GM18511 (cell line): ENCODE data around the gene RNF123.

Experiments
- ATAC-seq: cut with Tn5 transposase; IDR thresholded peaks from one replicate; pipeline ENCODE4 v1.9.1; 2021; ENCODE audit warnings: mild to moderate bottlenecking, moderate library complexity; ENCODE audit not compliant: unreplicated experiment

The RNF123 gene

DNA sequence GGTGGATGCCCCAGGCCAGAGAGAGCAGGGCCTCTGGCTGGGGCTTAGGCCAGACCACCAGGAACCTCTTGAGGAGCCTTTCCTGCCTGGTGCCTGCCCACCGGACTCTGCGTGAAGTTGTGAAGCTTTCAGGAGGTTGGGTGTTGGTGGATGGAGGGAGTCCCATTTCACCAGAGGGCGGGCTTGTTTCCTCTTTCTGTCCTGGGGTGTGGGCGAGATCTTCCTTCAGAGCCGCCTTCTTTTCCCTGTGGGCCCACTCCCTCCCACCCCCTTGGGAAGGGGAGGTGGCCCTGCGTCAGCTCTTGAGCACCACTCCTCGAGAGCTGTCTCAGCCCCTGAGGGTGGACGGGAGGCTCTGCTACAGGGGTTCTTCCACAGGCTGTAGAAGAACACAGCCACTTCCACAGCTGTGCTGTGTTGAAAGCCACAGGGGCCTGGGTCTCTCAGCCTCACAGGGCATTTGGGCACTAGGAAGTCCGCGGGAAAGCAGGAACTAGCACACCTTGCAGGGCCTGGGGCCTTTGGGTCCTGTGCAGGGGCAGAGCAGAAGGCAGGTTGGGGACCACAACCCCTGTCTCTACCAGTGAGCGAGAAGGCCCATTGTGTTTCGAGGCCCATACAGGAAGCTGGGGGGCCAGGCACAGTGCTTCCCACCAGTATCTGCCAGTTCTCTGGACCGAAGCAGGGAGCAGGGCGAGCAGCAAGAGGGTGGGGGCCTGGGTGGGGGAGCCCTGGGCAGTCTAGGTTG is 28.0 kb downstream of the RNF123 start:
- no peak for ATAC-seq

DNA sequence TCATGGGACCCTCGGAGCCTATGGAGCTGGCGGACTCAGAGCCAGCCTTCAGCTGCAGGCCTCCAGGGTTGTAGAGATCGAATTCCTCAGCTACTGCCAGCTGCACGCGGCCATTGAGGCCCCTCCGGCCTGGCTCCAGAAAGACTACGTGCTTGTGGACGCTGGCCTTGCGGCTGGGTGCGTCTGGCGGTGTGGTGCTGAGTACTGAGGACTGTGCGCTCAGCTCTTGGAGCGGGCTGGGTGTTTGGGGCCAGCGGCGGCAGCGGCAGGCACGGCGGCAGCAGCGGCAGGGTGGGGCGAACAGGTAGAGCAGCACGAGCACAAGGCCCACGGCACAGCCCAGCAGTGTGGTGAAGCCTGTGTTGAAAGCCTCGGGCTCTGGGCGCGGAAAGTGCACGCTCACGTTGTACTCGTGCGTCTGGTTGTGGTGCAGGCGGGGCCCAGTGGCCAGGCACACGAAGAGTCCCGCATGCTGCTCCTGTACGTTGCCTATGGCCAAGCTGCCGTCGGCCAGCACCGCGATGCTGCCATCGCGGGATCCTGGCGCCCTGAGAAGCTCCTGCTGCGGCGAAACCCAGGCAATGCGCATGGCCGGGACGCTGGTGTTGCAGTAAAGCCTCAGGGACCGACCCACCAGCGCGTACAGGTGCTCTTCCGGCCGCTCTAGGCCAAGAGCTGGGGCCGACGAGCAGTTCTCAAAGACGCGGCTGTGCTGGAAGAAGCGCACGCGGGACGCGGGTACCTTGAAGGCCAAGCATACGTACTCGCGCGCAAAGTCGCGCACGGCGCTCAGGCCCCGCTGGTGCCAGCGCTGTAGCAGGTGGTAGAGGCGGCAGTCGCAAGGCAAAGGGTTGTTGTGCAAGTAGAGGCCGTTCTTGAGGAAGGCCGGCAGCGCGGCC is 28.9 kb downstream of the RNF123 start:
- no peak for ATAC-seq

DNA sequence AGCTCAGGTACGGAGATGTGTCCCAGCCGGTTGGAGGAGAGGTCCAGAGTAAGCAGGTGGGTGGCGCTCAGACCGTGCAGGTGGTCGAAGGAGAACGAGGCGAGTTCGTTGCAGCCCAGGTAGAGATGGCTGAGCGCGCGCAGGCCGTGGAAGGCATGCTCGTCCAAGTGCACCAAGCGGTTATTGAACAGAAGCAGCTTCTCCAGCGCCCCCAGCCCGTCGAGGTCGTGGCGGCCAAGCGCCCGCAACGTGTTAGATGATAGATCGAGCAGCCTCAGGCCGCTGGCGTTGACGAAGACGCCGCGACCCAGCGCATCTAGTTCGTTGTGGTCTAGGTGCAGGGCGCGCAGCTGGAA is 29.5 kb downstream of the RNF123 start:
- no peak for ATAC-seq

DNA sequence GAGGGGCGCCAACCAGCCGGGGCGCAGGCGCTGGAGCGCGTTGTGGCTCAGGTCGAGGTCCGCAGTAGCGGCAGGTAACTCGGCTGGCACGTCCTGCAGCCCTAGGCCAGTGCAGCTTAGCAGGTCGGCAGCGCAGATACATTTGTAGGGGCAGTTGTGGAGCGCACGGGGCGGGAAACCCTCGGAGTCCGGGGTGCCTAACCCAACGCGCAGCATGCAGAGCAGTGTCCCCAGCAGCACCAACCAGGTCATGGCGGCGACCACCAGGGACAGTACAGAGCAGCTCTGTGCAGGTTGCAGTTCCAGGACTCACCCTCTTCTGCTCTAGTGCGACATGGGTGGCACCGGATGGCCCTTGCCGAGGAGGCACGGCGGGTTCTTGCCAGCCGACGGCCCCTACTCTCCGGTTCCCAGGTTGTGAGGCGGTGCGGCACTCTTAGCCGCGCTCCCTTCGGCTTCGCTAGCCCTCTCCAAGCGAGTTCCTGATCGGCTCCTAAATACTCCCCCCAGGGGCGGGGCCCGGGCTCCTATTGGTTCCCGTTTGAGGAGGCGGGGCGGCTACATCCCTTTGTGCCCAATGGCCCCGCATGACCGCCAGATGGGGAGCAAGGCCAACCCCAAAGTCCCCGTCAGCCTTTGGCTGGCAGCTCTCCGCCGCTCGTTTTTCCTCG is 30.0 kb downstream of the RNF123 start, which contains the start of gene AMIGO3:
Gene AMIGO3 (minus strand): TSS at position 471 of the 671 bp plus-strand sequence. CDS start 219 bp downstream, at position 252.
- ATAC-seq = peak; percentile 64

DNA sequence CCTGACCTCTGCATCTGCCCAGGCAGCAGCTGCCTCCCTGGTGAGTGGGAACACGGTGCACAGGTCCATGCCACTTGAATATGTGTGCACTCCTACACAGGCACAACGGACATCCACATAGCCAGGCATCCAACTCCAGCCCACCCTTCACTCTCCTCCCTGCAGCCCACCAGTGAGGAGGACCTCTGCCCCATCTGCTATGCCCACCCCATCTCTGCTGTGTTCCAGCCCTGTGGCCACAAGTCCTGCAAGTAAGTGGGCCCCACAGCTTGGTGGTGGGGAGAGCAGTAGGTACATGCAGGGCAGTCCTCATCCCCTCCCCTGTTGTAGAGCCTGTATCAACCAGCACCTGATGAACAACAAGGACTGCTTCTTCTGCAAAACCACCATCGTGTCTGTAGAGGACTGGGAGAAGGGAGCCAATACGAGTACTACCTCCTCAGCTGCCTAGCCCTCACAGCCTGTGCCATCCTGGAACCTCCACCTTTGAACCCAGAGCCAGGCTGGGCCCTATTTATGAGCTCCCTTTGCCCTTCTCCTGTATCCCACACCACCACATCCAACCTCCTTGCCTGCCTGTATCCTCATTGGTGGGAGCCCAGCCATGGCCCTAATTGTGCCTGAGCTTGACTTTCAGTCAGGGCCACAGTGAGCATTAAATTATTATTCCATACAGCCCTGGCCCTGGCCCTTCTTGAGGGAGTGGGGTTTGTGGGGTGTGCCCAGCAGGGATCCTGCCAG is 31.7 kb downstream of the RNF123 start:
- no peak for ATAC-seq

DNA sequence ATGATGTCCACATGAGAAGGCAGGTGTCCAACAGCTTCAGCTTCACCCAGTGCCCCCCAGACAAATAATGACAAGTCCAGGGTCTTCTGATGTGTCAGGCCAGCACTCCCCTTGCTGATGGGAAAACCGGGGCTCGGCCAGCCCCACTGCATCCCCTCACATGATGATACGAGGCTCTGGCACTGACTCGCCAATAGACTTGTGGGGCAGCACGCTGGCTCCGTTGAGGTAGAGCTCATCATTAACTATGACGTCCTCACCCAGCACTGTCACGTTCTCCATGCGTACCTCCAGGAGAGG is 32.2 kb downstream of the RNF123 start:
- no peak for ATAC-seq

DNA sequence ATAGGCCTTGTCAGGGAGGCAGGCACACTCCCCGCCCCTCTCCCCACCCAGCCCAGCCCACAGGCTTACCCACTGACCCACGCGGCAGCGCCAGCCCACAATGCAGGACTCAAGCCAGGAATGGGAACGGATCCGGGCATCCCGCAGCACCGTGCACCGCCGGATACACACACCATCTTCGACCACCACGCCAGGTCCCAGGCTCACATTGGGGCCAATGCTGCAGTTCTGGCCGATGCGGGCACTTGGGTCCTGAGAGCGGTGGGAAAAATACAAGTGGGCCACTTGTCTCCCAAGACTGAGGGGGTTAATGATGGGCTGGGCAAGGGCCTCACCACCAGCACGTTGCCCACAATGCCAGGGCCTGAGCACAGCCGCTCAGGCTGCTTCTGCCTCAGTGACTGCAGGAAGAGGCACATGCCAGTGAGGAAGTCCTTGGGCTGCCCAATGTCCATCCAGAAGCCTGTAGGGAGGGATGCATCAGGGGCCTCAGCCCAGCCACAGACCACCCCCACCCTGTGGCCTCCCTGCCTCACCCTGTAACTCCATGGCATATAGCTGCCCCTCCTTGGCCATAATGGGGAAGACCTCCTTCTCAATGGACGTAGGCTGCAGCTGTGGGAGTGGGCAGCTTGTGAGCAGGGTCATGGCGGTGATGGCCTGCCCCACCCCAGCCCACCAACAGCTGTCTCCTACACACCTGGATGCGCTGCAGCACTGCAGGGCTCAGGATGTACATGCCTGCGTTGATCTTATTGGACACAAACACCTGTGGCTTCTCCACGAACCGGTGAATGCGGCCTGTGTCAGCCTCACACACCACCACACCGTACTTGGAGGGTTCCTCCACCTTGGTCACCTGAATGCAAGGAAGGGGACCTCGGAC is 32.8 kb downstream of the RNF123 start:
- no peak for ATAC-seq

DNA sequence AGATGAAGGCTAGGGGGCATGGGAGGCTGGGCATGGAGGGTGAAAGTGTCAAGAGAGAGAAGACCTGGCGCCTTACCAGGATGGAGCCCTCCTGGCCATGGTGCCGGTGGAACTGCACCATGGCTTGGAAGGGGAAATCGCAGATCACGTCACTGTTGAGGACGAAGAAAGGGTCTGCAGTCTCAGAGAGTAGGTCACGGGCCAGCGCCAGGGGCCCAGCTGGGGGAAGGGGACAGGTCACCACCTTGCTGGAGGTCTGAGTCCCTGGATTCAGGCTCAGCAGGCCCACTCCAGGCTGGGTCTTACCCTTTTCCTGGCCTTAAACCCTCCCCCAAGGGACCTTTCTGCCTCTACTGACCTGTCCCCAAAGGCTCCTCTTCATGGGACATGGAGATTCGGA is 33.5 kb downstream of the RNF123 start:
- no peak for ATAC-seq

DNA sequence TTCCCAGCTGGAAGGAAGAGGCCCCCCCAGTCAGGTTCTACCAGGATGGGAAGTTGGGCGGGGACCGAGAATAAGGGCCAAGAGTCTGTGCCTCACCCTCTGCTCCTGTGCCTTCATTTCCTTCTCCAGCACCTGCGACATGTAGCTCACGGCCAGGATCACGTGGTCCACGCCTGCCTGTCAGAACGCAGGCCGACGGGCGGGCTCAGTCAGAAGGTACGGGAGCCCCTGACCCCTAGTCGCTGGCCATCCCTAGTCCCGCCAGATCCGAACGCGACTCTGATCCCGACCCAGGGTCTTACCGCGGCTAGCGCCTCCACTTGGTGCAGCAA is 33.9 kb downstream of the RNF123 start:
- no peak for ATAC-seq

DNA sequence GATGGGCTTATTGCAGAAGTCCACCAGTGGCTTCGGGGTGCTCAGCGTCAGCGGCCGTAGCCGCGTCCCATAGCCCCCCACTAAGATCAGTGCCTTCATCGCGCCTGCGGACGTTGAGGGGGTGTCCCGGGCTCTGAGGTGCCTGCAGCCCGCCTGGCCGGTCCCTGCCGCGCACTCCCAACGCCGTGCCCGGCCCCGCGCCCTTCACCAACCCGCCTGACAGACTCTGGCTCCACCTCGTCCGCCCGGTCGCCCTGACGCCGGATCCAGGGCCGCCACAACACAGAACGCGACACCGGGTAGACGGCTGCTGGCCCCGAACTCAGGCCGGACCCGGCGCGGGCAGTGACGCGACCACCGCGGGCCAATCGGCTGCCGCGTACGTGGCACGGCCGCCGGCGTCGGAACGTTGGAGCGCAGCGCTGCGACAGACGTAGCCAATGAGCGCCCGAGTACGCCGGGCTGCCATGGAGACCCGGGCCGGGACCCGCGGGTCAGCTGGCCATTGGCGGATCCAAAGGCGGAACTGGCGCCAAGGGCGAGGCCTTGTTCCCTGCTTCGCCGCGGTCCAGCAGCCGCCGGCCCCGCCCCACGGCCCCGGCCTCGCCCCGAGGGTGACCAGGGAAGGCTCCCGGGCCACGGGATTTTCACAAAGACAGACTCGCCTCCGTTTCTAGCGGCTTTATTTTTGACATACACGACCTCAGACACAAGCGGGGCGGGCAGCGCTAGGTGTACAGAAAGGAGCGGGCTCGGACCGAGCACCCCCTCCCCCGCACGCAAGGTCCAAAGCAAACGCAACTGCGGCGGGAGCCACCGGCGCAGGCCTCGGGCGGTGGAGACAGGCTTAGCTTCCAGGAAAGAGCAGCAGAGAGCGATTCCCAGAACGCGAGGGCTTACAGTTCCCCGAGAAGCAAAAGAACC is 34.5 kb downstream of the RNF123 start, which contains the start of gene GMPPB:
Gene GMPPB (minus strand): TSS at position 324 of the 924 bp plus-strand sequence. CDS start 225 bp downstream, at position 99.
- peak; percentile 79 for ATAC-seq

DNA sequence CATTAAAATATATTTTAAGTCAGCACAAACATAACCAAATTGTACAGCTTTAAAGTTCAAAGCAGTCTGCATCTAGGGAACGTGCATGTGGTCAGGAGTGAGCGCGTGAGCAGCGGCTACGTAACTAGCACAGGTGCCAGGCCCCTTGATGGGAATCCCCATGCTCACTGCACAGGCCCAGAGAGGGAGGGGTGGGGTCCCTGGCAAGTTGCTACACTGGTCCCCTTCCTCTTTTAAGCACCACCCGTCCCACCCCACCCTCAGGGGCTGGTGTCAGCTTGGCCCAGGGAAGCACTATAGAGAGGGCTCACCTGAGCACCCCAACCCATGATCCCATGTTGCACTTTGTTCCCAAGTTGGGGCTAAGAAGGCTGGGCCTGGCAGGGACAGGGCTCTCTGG is 35.2 kb downstream of the RNF123 start:
- ATAC-seq = no peak

DNA sequence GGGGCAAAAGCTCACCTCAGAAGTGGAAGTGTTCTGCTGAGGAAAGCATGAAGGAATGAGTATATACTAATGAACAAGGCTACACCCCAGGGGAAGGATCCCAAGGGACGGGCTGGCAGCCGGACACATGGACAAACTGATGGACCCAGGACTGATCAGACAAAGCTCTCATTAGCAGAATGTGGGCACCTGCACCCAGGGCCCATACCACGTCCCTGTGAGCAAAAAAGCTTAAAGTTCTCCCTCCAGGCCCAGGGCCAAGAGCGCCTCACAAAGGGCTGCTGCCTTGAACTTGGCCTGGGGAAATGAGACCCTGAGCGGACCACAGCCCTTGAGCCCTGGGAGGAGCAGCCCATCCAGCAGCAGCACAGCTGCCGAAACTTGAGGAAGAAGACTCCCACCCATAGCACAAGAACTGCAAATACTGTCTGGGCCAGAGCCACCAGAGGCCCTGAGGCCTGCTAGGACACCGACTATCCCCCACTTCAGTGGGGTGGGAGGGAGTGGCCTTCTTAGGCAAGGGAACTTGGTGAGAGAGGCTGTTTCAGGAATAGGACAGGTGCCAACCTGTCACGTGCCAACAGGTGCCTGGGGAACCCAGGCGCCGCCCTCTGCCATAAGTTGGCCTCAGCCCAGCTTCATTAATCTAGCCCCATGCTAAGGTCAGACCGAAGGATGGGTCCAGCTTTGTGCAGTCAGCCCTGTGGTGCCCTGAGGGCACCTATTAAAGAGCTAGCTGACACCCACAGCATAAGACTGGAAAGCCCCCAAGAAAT is 36.7 kb downstream of the RNF123 start:
- ATAC-seq = no peak

DNA sequence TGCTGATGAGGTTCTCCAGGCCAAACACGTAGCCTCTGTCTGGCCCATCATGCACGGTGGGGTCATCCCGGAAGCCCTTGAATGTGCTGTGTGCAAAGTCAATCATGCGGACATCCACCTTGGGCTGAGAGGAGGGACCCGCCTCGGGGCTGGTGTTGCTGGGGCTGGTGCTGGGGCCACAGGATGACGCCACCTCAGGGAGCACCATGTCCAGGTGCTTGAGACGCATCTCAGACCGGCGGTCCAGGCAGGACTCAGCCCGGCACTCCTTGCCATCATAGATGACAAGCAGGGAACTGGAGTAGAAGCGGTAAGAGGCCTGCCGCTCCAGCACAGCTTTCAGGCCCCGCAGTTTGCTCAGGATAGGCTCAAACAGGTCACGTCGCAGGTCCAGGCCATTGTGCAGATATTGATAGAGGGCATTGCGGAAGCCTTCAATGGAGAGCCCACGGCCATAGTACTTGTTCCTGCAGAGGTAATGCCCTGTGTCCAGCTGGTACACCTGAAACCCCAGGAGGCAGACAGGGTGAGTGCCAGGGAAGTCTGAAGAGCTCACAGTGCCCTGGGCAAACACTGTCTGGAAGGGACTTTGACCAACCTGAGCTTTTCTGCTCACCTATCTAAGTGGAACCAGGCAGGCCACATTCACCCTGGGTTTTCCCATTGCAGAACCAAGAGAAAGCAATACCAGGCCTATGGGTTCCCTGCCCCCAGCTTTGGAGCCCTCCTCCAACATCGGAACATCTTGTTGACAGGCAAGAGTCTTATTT is 38.0 kb downstream of the RNF123 start:
- no peak for ATAC-seq

DNA sequence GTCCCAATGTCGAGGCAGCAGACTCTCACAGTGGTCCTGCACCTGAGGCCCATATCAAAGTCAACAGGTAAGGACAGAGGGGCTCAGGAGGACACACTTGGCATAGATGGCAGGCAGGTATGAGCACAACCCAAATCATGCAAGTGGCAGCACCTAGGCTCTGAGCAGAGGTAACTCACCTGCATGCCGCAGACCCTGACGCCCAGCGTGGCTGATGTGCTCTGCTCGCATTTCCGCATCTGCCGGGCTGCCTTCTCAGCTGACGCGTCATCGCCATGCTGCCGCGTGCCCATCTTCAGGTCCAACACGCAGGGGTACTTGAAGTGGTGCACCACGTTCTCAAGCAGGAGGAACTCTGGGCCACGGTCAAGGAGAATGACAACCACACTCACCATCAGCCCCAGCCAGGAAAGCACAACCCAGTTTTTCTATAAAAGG is 38.6 kb downstream of the RNF123 start:
- ATAC-seq = no peak

DNA sequence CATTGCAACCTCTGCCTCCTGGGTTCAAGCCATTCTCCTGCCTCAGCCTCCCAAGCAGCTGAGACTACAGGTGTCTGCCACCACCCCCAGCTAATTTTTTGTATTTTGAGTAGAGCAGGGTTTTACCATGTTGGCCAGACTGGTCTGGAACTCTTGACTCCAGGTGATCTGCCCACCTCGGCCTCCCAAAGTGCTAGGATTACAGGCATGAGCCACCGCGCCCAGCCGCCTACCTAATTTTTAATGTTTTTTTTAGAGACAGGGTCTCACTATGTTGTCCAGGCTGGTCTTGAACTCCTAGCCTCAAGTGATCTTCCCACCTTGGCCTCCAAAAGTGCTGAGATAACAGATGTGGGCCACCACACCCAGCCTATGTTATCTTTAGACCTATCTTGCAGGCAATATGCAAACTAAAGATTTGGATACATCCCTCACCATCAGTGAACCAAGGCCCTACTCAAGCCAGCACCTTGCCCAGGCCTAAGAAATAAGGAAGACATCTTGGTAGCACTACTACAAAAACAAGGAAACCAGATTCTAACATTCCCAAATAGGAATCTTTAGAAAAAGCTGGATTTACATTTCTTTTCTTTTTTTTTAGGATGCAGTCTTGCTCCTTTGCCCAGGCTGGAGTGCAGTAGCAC is 40.7 kb downstream of the RNF123 start:
- no peak for ATAC-seq

DNA sequence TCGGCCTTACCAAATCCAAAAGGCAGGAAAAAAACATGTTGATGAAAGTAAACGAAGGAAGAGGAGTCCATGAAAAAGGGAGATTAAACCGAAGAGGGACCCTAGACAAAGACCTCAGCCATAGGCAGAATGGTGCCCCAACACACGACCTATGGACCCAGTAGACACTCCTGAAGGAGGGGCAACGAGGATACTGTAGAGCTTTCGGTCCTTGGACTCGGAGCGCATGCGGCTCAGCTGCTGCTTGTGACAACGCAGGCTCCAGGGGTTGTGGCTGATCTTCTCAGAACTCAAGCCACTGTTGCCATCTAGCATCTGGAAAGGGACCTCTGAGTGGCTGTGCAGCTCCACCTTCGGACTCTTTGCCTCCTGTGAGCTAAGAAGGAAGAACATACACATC is 43.2 kb downstream of the RNF123 start:
- ATAC-seq = no peak

DNA sequence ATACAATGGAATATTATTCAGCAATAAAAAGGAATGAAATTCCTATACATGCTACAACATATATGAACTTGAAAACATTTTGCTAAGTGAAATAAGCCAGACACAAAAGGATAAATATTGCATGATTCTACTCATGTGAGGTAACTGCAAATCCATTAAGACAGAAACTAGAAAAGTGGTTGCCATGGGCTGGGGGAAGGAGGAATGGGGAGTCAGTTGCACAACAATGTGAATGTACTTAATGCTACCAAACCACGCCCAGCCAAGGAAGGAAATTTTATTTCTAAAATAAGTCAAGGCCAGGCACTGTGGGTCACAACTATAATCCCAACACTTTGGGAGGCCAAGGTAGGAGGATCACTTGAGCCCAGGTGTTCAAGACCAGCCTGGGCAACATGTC is 44.2 kb downstream of the RNF123 start:
- ATAC-seq = no peak
